GM23338 (cell line): Measurements from ENCODE around the gene ANAPC5. TPM values are rescaled to one million over a fixed set of nuclear protein-coding genes. Genes with fewer than 3 reads are reported as not detected.

ENCODE experiments used
- ATAC-seq: fragments of 200-7000 bp; cut with Tn5 transposase; 3 replicates; pipeline ENCODE4 v1.9.1; 2020
- DNase-seq: peaks from one replicate; pipeline ENCODE4 v3.0.0-alpha.2; 2015; ENCODE audit warnings: low spot score
- H2AFZ ChIP-seq: fragments of 200-600 bp; sonication (generic); 2 replicates; pipeline ENCODE4 v1.8.0; 2016; ENCODE audit warnings: antibody characterized with exemption, mild to moderate bottlenecking, moderate library complexity
- H3F3A ChIP-seq: fragments of 200-600 bp; sonication (generic); replicated peaks from 2 replicates; pipeline ENCODE4 v1.8.0; 2017; ENCODE audit warnings: antibody characterized with exemption, mixed run types, low read depth
- H3K27ac ChIP-seq: fragments of 200-600 bp; sonication (generic); 2 replicates; pipeline ENCODE4 v1.6.1; 2016; ENCODE audit warnings: low read depth
- H3K27me3 ChIP-seq: fragments of 200-600 bp; sonication (generic); 2 replicates; pipeline ENCODE4 v1.8.0; 2016; ENCODE audit warnings: mild to moderate bottlenecking, mixed run types, moderate library complexity; ENCODE audit not compliant: insufficient read depth
- H3K36me3 ChIP-seq: fragments of 200-600 bp; sonication (generic); 2 replicates; pipeline ENCODE4 v1.8.0; 2016; ENCODE audit warnings: mild to moderate bottlenecking; ENCODE audit not compliant: insufficient read depth
- H3K4me1 ChIP-seq: fragments of 200-600 bp; sonication (generic); 2 replicates; pipeline ENCODE4 v1.8.0; 2016; ENCODE audit warnings: mild to moderate bottlenecking, moderate library complexity; ENCODE audit not compliant: insufficient read depth
- H3K4me2 ChIP-seq: fragments of 200-600 bp; sonication (generic); 2 replicates; pipeline ENCODE4 v1.7.1; 2017; ENCODE audit warnings: mixed run types
- H3K4me3 ChIP-seq: fragments of 200-600 bp; sonication (generic); 2 replicates; pipeline ENCODE4 v1.6.1; 2016; ENCODE audit warnings: mixed run types
- H3K79me2 ChIP-seq: fragments of 200-600 bp; sonication (generic); replicated peaks from 2 replicates; pipeline ENCODE4 v1.8.0; 2017; ENCODE audit warnings: mild to moderate bottlenecking; ENCODE audit not compliant: insufficient read depth
- H3K9me2 ChIP-seq: fragments of 200-600 bp; sonication (generic); 2 replicates; pipeline ENCODE4 v1.8.0; 2017; ENCODE audit not compliant: insufficient read depth
- H4K20me1 ChIP-seq: fragments of 200-600 bp; sonication (generic); replicated peaks from 2 replicates; pipeline ENCODE4 v1.8.0; 2017; ENCODE audit warnings: mild to moderate bottlenecking; ENCODE audit not compliant: insufficient read depth
- H3K27ac Mint-ChIP-seq: 2 replicates; pipeline ENCODE4 v1.8.0; 2020; ENCODE audit warnings: inconsistent platforms, mild to moderate bottlenecking, moderate library complexity, mixed read lengths
- H3K27me3 Mint-ChIP-seq: 3 replicates; pipeline ENCODE4 v1.8.0; 2022; ENCODE audit warnings: low read depth, mild to moderate bottlenecking, moderate library complexity, mixed read lengths, inconsistent platforms; ENCODE audit not compliant: insufficient read depth, poor library complexity
- H3K36me3 Mint-ChIP-seq: 3 replicates; pipeline ENCODE4 v1.8.0; 2021; ENCODE audit warnings: low read depth, mild to moderate bottlenecking, inconsistent platforms, moderate library complexity, mixed read lengths
- H3K4me1 Mint-ChIP-seq: 3 replicates; pipeline ENCODE4 v1.8.0; 2020; ENCODE audit warnings: mild to moderate bottlenecking, inconsistent platforms, mixed read lengths
- H3K4me3 Mint-ChIP-seq: 3 replicates; pipeline ENCODE4 v1.8.0; 2021; ENCODE audit warnings: moderate library complexity, mild to moderate bottlenecking, inconsistent platforms, mixed read lengths
- H3K9me3 Mint-ChIP-seq: 3 replicates; pipeline ENCODE4 v1.8.0; 2020; ENCODE audit warnings: moderate library complexity, mild to moderate bottlenecking, inconsistent platforms, mixed read lengths
- EZH2phosphoT487 ChIP-seq: fragments of 200-600 bp; sonication (generic); IDR thresholded peaks from one replicate; pipeline ENCODE4 v1.8.1; 2018; ENCODE audit warnings: antibody characterized with exemption; ENCODE audit not compliant: unreplicated experiment
- JUNB ChIP-seq: IDR thresholded peaks from one replicate; pipeline ENCODE4 v1.6.1; 2016; ENCODE audit warnings: antibody characterized with exemption; ENCODE audit not compliant: unreplicated experiment
- NANOG ChIP-seq: IDR thresholded peaks from 2 replicates; pipeline ENCODE4 v1.6.1; 2016; ENCODE audit warnings: antibody characterized with exemption, borderline replicate concordance
- POLR2AphosphoS5 ChIP-seq: IDR thresholded peaks from 2 replicates; pipeline ENCODE4 v1.6.1; 2016; ENCODE audit warnings: antibody characterized with exemption, low read depth
- STAT1 ChIP-seq: IDR thresholded peaks from one replicate; pipeline ENCODE4 v1.6.1; 2016; ENCODE audit warnings: antibody characterized with exemption; ENCODE audit not compliant: unreplicated experiment
- ZNF114 ChIP-seq: fragments of 250-450 bp; sonication (Bioruptor Pico); IDR thresholded peaks from 2 replicates; pipeline ENCODE4 v1.5.0; 2020; ENCODE audit warnings: mild to moderate bottlenecking, moderate library complexity
- ZNF331 ChIP-seq: fragments of 250-450 bp; sonication (Bioruptor Pico); IDR thresholded peaks from 2 replicates; pipeline ENCODE4 v1.5.0; 2020; ENCODE audit warnings: low read depth, mild to moderate bottlenecking, moderate library complexity
- polyA plus RNA-seq: library from polyadenylated mRNA; unstranded; fragments of >200 nt; fragmentation: Nextera tagmentation; extraction: Ambion mirVana; gene quantifications from 2 replicates; pipeline ENCODE4 v1.2.1, GENCODE V29; 2016
- total RNA-seq: library from RNA; depleted of rRNA; stranded (reverse); fragments of >200 nt; shearing (Covaris generic); gene quantifications from 2 replicates; pipeline ENCODE4 v1.2.3, GENCODE V29; 2014
- TF ChIP-seq, protein P1 (sequence below), 2 experiments: fragments of 200-600 bp in 1 of 2; sonication (generic) in 1 of 2; conservative IDR thresholded peaks; 2 replicates each; pipeline versions ENCODE4 v1.5.1 to v1.6.1; 2016 to 2017; ENCODE audit warnings: antibody characterized with exemption in 2 of 2, low read depth in 2 of 2, mild to moderate bottlenecking in 2 of 2, moderate library complexity in 1 of 2
- TF ChIP-seq, protein P2 (sequence below): IDR thresholded peaks from 2 replicates; pipeline ENCODE4 v1.6.1; 2016; ENCODE audit warnings: antibody characterized with exemption
- TF ChIP-seq, protein P3 (sequence below): fragments of 250-450 bp; sonication (Bioruptor Pico); IDR thresholded peaks from 2 replicates; pipeline ENCODE4 v1.5.0; 2020; ENCODE audit warnings: mild to moderate bottlenecking, moderate library complexity

ANAPC5 gene
- total and polyA plus RNA-seq, 2 experiments from 2014 or later = 65.9 to 125 TPM

DNA sequence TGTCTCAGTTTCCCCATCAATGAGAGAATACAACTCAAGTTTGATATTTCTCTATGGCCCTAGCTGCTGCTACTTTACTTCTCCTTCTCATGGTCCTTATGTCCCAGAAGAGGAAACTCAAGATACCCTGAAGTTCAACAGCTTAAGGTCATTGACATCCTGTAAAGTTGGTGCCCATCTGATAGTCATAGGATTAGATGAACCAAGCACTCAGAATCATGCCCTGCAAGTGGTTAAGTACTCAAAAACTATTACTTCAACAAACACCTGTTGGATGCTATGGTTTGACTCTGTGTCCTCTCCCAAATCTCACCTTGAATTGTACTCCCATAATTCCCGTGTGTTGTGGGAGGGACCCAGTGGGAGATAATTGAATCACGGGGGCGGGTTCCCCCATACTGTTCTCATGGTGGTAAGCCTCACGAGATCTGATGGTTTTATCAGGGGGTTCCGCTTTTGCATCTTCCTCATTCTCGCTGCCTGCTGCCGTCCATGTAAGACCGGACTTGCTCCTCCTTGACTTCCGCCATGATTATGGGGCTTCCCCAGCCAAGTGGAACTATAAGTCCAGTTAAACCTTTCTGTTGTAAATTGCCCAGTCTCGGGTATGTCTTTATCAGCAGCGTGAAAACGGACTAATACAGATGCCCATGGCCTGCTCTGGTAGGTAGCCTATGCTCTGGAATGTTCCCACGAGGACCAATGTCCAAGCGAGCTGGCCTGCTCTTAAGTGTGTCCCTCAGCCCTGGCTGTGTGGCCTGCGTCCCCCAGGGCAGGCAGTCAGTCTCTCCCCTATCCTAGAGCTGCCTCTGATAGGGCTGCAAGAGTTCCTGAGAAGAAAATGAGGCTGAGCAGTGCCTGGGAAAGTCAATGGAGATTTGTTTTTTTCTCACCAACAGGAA is 73.8 kb downstream of the ANAPC5 start:
- TF ChIP-seq, protein P1, sequence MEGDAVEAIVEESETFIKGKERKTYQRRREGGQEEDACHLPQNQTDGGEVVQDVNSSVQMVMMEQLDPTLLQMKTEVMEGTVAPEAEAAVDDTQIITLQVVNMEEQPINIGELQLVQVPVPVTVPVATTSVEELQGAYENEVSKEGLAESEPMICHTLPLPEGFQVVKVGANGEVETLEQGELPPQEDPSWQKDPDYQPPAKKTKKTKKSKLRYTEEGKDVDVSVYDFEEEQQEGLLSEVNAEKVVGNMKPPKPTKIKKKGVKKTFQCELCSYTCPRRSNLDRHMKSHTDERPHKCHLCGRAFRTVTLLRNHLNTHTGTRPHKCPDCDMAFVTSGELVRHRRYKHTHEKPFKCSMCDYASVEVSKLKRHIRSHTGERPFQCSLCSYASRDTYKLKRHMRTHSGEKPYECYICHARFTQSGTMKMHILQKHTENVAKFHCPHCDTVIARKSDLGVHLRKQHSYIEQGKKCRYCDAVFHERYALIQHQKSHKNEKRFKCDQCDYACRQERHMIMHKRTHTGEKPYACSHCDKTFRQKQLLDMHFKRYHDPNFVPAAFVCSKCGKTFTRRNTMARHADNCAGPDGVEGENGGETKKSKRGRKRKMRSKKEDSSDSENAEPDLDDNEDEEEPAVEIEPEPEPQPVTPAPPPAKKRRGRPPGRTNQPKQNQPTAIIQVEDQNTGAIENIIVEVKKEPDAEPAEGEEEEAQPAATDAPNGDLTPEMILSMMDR (conservative IDR thresholded peaks at IDR 0.05; ENCODE audit: low read depth in 2 of 2) = no peak
- TF ChIP-seq ZNF331 (CRISPR knock-in tag) (no peak), ZNF114 (CRISPR knock-in tag) (no peak)
- no peak overlapping the region for H3K4me2 ChIP-seq
- peak overlapping the region; percentile 65 for H3K27ac Mint-ChIP-seq
- ATAC-seq (no peak), DNase-seq (no peak)
- H3K36me3 Mint-ChIP-seq = peaks cover 22% of the 10 kb centered on the region
- no peaks in the 10 kb centered on the region for H3K79me2 ChIP-seq
- no peaks in the 10 kb centered on the region for H3K27me3 ChIP-seq
- no peaks in the 10 kb centered on the region for H3K36me3 ChIP-seq
- no peaks in the 10 kb centered on the region for H3K9me3 Mint-ChIP-seq
- H3K4me3 ChIP-seq = no peak overlapping the region
- H3K27me3 Mint-ChIP-seq = peaks cover 12% of the 10 kb centered on the region
- peaks cover 6% of the 10 kb centered on the region; the same call in 1 of the 2 replicates for H3F3A ChIP-seq
- no peaks in the 10 kb centered on the region; the same call in 1 of the 2 replicates for H4K20me1 ChIP-seq
- peaks cover 16% of the 10 kb centered on the region; the same call in 1 of the 2 replicates for H3K4me1 ChIP-seq
- H3K27ac ChIP-seq = no peak overlapping the region
- peaks cover 34% of the 10 kb centered on the region for H3K4me1 Mint-ChIP-seq
- no peak overlapping the region for H3K4me3 Mint-ChIP-seq
- H3K9me2 ChIP-seq = no peaks in the 10 kb centered on the region
- no peak overlapping the region for H2AFZ ChIP-seq

DNA sequence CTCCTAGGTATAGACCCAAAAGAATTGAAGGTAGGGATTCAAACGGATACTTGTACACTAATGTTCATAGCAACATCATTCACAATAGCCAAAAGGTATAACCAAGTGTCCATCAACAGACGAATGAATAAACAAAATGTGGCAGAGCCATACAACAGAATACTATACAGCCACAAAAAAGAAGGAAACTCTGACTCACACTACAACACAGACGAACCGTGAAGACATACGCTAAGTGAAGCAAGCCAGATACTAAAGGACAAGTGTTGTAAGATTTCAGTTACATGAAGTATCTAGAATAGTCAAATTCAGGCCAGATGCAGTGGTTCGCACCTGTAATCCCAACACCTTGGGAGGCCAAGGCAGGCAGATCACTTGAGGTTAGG is 74.8 kb downstream of the ANAPC5 start:
- peaks cover 12% of the 10 kb centered on the region for H3K27me3 Mint-ChIP-seq
- H3K4me3 Mint-ChIP-seq = no peak overlapping the region
- no peak overlapping the region for H3K4me2 ChIP-seq
- no peaks in the 10 kb centered on the region for H3K36me3 ChIP-seq
- DNase-seq = no peak
- H3K27ac Mint-ChIP-seq = no peak overlapping the region
- H3K36me3 Mint-ChIP-seq = peaks cover 21% of the 10 kb centered on the region
- H3K9me3 Mint-ChIP-seq = no peaks in the 10 kb centered on the region
- H2AFZ ChIP-seq = no peak overlapping the region
- no peaks in the 10 kb centered on the region; the same call in 1 of the 2 replicates for H4K20me1 ChIP-seq
- H3K4me1 Mint-ChIP-seq = peaks cover 33% of the 10 kb centered on the region
- no peak for ATAC-seq
- H3K4me3 ChIP-seq = no peak overlapping the region
- H3K4me1 ChIP-seq = peaks cover 16% of the 10 kb centered on the region; the same call in 1 of the 2 replicates
- no peaks in the 10 kb centered on the region for H3K9me2 ChIP-seq
- H3K27ac ChIP-seq = no peak overlapping the region
- H3K79me2 ChIP-seq = no peaks in the 10 kb centered on the region
- H3F3A ChIP-seq = peaks cover 6% of the 10 kb centered on the region; the same call in 1 of the 2 replicates
- no peaks in the 10 kb centered on the region for H3K27me3 ChIP-seq
- no peak for TF ChIP-seq POLR2AphosphoS5
- TF ChIP-seq NANOG = no peak
- TF ChIP-seq STAT1 = no peak
- TF ChIP-seq JUNB = no peak
- TF ChIP-seq ZNF114 (CRISPR knock-in tag) = no peak
- TF ChIP-seq EZH2phosphoT487 = no peak
- TF ChIP-seq ZNF331 (CRISPR knock-in tag) = no peak
- TF ChIP-seq, protein P2, sequence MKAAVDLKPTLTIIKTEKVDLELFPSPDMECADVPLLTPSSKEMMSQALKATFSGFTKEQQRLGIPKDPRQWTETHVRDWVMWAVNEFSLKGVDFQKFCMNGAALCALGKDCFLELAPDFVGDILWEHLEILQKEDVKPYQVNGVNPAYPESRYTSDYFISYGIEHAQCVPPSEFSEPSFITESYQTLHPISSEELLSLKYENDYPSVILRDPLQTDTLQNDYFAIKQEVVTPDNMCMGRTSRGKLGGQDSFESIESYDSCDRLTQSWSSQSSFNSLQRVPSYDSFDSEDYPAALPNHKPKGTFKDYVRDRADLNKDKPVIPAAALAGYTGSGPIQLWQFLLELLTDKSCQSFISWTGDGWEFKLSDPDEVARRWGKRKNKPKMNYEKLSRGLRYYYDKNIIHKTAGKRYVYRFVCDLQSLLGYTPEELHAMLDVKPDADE = no peak
- TF ChIP-seq, protein P3, sequence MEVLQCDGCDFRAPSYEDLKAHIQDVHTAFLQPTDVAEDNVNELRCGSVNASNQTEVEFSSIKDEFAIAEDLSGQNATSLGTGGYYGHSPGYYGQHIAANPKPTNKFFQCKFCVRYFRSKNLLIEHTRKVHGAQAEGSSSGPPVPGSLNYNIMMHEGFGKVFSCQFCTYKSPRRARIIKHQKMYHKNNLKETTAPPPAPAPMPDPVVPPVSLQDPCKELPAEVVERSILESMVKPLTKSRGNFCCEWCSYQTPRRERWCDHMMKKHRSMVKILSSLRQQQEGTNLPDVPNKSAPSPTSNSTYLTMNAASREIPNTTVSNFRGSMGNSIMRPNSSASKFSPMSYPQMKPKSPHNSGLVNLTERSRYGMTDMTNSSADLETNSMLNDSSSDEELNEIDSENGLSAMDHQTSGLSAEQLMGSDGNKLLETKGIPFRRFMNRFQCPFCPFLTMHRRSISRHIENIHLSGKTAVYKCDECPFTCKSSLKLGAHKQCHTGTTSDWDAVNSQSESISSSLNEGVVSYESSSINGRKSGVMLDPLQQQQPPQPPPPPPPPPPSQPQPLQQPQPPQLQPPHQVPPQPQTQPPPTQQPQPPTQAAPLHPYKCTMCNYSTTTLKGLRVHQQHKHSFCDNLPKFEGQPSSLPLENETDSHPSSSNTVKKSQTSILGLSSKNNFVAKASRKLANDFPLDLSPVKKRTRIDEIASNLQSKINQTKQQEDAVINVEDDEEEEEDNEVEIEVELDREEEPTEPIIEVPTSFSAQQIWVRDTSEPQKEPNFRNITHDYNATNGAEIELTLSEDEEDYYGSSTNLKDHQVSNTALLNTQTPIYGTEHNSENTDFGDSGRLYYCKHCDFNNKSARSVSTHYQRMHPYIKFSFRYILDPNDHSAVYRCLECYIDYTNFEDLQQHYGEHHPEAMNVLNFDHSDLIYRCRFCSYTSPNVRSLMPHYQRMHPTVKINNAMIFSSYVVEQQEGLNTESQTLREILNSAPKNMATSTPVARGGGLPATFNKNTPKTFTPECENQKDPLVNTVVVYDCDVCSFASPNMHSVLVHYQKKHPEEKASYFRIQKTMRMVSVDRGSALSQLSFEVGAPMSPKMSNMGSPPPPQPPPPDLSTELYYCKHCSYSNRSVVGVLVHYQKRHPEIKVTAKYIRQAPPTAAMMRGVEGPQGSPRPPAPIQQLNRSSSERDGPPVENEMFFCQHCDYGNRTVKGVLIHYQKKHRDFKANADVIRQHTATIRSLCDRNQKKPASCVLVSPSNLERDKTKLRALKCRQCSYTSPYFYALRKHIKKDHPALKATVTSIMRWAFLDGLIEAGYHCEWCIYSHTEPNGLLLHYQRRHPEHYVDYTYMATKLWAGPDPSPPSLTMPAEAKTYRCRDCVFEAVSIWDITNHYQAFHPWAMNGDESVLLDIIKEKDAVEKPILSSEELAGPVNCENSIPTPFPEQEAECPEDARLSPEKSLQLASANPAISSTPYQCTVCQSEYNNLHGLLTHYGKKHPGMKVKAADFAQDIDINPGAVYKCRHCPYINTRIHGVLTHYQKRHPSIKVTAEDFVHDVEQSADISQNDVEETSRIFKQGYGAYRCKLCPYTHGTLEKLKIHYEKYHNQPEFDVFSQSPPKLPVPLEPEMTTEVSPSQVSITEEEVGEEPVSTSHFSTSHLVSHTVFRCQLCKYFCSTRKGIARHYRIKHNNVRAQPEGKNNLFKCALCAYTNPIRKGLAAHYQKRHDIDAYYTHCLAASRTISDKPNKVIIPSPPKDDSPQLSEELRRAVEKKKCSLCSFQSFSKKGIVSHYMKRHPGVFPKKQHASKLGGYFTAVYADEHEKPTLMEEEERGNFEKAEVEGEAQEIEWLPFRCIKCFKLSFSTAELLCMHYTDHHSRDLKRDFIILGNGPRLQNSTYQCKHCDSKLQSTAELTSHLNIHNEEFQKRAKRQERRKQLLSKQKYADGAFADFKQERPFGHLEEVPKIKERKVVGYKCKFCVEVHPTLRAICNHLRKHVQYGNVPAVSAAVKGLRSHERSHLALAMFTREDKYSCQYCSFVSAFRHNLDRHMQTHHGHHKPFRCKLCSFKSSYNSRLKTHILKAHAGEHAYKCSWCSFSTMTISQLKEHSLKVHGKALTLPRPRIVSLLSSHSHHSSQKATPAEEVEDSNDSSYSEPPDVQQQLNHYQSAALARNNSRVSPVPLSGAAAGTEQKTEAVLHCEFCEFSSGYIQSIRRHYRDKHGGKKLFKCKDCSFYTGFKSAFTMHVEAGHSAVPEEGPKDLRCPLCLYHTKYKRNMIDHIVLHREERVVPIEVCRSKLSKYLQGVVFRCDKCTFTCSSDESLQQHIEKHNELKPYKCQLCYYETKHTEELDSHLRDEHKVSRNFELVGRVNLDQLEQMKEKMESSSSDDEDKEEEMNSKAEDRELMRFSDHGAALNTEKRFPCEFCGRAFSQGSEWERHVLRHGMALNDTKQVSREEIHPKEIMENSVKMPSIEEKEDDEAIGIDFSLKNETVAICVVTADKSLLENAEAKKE (CRISPR knock-in tag) = no peak
